ENCODE data around the gene CACNB2.

CACNB2 gene

DNA sequence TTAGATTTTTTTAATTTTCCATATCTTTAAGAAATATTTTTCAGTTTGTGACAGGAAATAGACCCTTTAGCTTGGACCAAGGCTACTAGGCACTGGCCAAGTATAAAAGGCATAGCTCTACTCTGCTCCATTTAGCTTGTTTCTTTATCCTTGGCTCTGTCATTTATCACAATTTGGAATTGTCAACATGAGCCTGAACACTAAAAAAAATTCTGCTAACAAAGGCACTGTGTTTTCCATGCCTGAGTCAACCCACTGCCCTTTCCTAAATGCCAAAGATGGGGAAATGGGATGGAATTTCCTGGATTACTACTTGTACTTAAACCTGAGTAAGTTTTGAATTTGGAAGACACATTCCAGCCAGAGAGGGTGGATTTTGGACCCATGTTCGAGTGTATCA, 382.8 kb downstream of the CACNB2 start:
- Histone ChIP-seq H3K79me2 (ENCODE audit: control insufficient read depth, low read length) (no peaks in the 10 kb centered on the region), H3K4me2 (ENCODE audit: low read length) (no peak overlapping the region), H3K36me3 (ENCODE audit: control insufficient read depth, low read length) (no peaks in the 10 kb centered on the region), H3K27me3 (ENCODE audit: control insufficient read depth, low read length) (0 out of 2 replicates have a peak, but pooled peaks cover under 1% of the 10 kb centered on the region), H3K9me2 (replicated peaks; ENCODE audit: control insufficient read depth, low read length) (no peaks in the 10 kb centered on the region), H3K4me3 (ENCODE audit: low read length) (no peak overlapping the region), H3K9me3 (ENCODE audit: control insufficient read depth, insufficient read depth, low read length) (no peaks in the 10 kb centered on the region), H3K27ac (ENCODE audit: low read depth, low read length) (no peak overlapping the region), H4K20me1 (ENCODE audit: control insufficient read depth, insufficient read depth, low read depth, low read length) (no peaks in the 10 kb centered on the region), H3F3A (ENCODE audit: control insufficient read depth, insufficient read depth) (no peaks in the 10 kb centered on the region), H3K4me1 (ENCODE audit: control insufficient read depth, low read length) (no peaks in the 10 kb centered on the region)
- TF ChIP-seq, protein P1, sequence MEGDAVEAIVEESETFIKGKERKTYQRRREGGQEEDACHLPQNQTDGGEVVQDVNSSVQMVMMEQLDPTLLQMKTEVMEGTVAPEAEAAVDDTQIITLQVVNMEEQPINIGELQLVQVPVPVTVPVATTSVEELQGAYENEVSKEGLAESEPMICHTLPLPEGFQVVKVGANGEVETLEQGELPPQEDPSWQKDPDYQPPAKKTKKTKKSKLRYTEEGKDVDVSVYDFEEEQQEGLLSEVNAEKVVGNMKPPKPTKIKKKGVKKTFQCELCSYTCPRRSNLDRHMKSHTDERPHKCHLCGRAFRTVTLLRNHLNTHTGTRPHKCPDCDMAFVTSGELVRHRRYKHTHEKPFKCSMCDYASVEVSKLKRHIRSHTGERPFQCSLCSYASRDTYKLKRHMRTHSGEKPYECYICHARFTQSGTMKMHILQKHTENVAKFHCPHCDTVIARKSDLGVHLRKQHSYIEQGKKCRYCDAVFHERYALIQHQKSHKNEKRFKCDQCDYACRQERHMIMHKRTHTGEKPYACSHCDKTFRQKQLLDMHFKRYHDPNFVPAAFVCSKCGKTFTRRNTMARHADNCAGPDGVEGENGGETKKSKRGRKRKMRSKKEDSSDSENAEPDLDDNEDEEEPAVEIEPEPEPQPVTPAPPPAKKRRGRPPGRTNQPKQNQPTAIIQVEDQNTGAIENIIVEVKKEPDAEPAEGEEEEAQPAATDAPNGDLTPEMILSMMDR (IDR thresholded peaks at IDR 0.05; ENCODE audit: low read depth, low read length, poor library complexity, severe bottlenecking) = no peak
- no peak for TF ChIP-seq EZH2phosphoT487 (IDR thresholded peaks at IDR 0.05; ENCODE audit: borderline replicate concordance, low read length)

DNA sequence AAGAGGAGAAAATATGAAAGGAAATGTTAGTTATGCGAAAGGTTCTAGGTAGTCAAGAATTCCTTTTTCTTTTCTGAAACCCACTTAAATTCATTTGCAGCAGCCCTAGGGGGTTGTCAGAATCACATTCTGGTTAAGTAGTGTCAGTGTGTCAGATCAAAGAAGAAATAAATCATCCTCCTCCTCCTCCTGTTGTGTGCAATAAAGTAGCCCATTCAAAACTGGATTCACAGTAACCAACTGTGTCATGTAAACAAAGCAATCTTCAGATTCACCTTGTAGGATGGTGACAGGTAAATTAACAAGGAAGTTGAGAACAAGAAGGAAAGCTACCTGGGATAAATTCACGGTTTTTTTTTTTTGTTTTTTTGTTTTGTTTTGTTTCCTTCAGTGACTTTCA, 383.6 kb downstream of the CACNB2 start:
- Histone ChIP-seq H3K27ac (ENCODE audit: low read depth, low read length) (no peak overlapping the region), H3K27me3 (ENCODE audit: control insufficient read depth, low read length) (no peaks in the 10 kb centered on the region), H4K20me1 (ENCODE audit: control insufficient read depth, insufficient read depth, low read depth, low read length) (no peaks in the 10 kb centered on the region), H3K4me1 (ENCODE audit: control insufficient read depth, low read length) (no peaks in the 10 kb centered on the region), H3K9me2 (replicated peaks; ENCODE audit: control insufficient read depth, low read length) (no peaks in the 10 kb centered on the region), H3K4me3 (ENCODE audit: low read length) (no peak overlapping the region), H3F3A (ENCODE audit: control insufficient read depth, insufficient read depth) (no peaks in the 10 kb centered on the region), H3K36me3 (ENCODE audit: control insufficient read depth, low read length) (no peaks in the 10 kb centered on the region), H3K79me2 (ENCODE audit: control insufficient read depth, low read length) (no peaks in the 10 kb centered on the region), H3K9me3 (ENCODE audit: control insufficient read depth, insufficient read depth, low read length) (no peaks in the 10 kb centered on the region), H3K4me2 (ENCODE audit: low read length) (no peak overlapping the region)
- TF ChIP-seq, protein P1 (IDR thresholded peaks at IDR 0.05; ENCODE audit: low read depth, low read length, poor library complexity, severe bottlenecking) = no peak
- no peak for TF ChIP-seq EZH2phosphoT487 (IDR thresholded peaks at IDR 0.05; ENCODE audit: borderline replicate concordance, low read length)

DNA sequence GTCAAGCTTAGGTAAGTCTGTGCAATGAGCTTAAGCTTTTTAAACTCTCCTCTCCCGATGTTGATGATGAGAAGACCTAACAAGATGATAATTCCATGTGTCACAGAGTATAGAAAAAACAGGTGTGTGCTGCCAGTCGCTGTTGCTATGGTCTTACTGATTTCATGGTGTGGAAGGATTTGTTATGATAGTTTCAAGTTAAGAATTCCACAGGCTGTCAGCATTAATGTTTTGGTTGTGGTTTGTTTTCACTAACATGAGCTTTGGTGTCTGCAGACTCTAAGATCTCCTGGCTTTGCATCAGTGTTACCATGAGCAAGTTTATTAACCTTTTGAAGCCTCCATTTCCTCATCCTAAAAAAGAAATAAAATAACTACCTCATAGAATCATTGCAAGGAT, 387.5 kb downstream of the CACNB2 start:
- Histone ChIP-seq H3K4me3 (ENCODE audit: low read length) (no peak overlapping the region), H3K9me3 (ENCODE audit: control insufficient read depth, insufficient read depth, low read length) (no peaks in the 10 kb centered on the region), H3F3A (ENCODE audit: control insufficient read depth, insufficient read depth) (no peaks in the 10 kb centered on the region), H3K36me3 (ENCODE audit: control insufficient read depth, low read length) (no peaks in the 10 kb centered on the region), H3K27ac (ENCODE audit: low read depth, low read length) (no peak overlapping the region), H3K4me1 (ENCODE audit: control insufficient read depth, low read length) (no peaks in the 10 kb centered on the region), H3K4me2 (ENCODE audit: low read length) (no peak overlapping the region), H3K79me2 (ENCODE audit: control insufficient read depth, low read length) (no peaks in the 10 kb centered on the region), H3K27me3 (ENCODE audit: control insufficient read depth, low read length) (no peaks in the 10 kb centered on the region), H4K20me1 (ENCODE audit: control insufficient read depth, insufficient read depth, low read depth, low read length) (no peaks in the 10 kb centered on the region), H3K9me2 (replicated peaks; ENCODE audit: control insufficient read depth, low read length) (no peaks in the 10 kb centered on the region)
- TF ChIP-seq EZH2phosphoT487 (IDR thresholded peaks at IDR 0.05; ENCODE audit: borderline replicate concordance, low read length) = no peak
- TF ChIP-seq, protein P1 (IDR thresholded peaks at IDR 0.05; ENCODE audit: low read depth, low read length, poor library complexity, severe bottlenecking) = no peak

DNA sequence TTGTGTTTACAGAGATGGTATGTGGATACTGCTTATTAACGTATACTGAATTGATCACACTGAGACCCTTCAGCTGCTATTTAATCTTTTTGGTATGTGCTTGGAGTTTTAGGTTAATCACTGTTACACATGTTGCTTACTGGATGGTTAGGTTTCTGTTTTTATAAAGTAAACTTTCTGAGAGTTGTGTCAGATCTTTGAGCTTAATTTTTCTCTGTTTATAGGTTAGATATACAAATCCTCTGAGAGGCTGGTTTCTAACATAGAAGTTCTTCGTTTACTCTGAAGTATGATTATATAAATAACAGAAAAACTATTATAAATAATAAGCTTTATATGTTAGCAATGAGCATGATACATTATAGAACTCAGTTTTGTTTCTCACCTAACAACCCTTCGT, 388.1 kb downstream of the CACNB2 start:
- no peaks in the 10 kb centered on the region for H3K9me2 ChIP-seq (replicated peaks; ENCODE audit: control insufficient read depth, low read length)
- no peaks in the 10 kb centered on the region for H3K9me3 ChIP-seq (ENCODE audit: control insufficient read depth, insufficient read depth, low read length)
- H3K36me3 ChIP-seq (ENCODE audit: control insufficient read depth, low read length) = no peaks in the 10 kb centered on the region
- no peaks in the 10 kb centered on the region for H3K79me2 ChIP-seq (ENCODE audit: control insufficient read depth, low read length)
- no peak overlapping the region for H3K4me3 ChIP-seq (ENCODE audit: low read length)
- no peaks in the 10 kb centered on the region for H3F3A ChIP-seq (ENCODE audit: control insufficient read depth, insufficient read depth)
- no peaks in the 10 kb centered on the region for H3K4me1 ChIP-seq (ENCODE audit: control insufficient read depth, low read length)
- H3K4me2 ChIP-seq (ENCODE audit: low read length) = no peak overlapping the region
- H3K27me3 ChIP-seq (ENCODE audit: control insufficient read depth, low read length) = no peaks in the 10 kb centered on the region
- H3K27ac ChIP-seq (ENCODE audit: low read depth, low read length) = no peak overlapping the region
- TF ChIP-seq, protein P1 (IDR thresholded peaks at IDR 0.05; ENCODE audit: low read depth, low read length, poor library complexity, severe bottlenecking) = no peak
- no peak for TF ChIP-seq EZH2phosphoT487 (IDR thresholded peaks at IDR 0.05; ENCODE audit: borderline replicate concordance, low read length)
- H4K20me1 ChIP-seq (ENCODE audit: control insufficient read depth, insufficient read depth, low read depth, low read length) = no peaks in the 10 kb centered on the region

Measured in DOHH2 (cell line).